HG03521 (cell line): ENCODE results near the gene TRIO.

ENCODE experiments used
- ATAC-seq: cut with Tn5 transposase; IDR thresholded peaks from one replicate; pipeline ENCODE4 v1.9.1; 2021; ENCODE audit warnings: mild to moderate bottlenecking, moderate library complexity; ENCODE audit not compliant: unreplicated experiment

Gene TRIO

GRCh38 chr5:14465776-14466175, 322.6 kb downstream of the TRIO start:
- no peak for ATAC-seq

- ATAC-seq = no peak
Observed at GRCh38 chr5:14467251-14467650, 324.1 kb downstream of the TRIO start.

- ATAC-seq = no peak
Observed at GRCh38 chr5:14467886-14468285, 324.7 kb downstream of the TRIO start.

GRCh38 chr5:14469551-14470377, 326.6 kb downstream of the TRIO start:
- ATAC-seq = no peak

- ATAC-seq = no peak
Observed at GRCh38 chr5:14471507-14471906, 328.4 kb downstream of the TRIO start.

GRCh38 chr5:14472986-14473567, 329.9 kb downstream of the TRIO start:
- no peak for ATAC-seq

GRCh38 chr5:14475045-14475444, 331.9 kb downstream of the TRIO start:
- ATAC-seq = no peak

- no peak for ATAC-seq
Observed at GRCh38 chr5:14476786-14477435, 333.8 kb downstream of the TRIO start.

- ATAC-seq = no peak
Observed at GRCh38 chr5:14479143-14479696, 336.1 kb downstream of the TRIO start.

- ATAC-seq = no peak
Observed at GRCh38 chr5:14481349-14481748, 338.2 kb downstream of the TRIO start.

- ATAC-seq = no peak
Observed at GRCh38 chr5:14482085-14482484, 338.9 kb downstream of the TRIO start.

- ATAC-seq = no peak
Observed at GRCh38 chr5:14483504-14484157, 340.5 kb downstream of the TRIO start.

- no peak for ATAC-seq
Observed at GRCh38 chr5:14486486-14486885, 343.3 kb downstream of the TRIO start.

- no peak for ATAC-seq
Observed at GRCh38 chr5:14486996-14487896, 344.1 kb downstream of the TRIO start.

- ATAC-seq = no peak
Observed at GRCh38 chr5:14487897-14488570, 344.9 kb downstream of the TRIO start.

GRCh38 chr5:14488709-14489108, 345.6 kb downstream of the TRIO start:
- no peak for ATAC-seq

- no peak for ATAC-seq
Observed at GRCh38 chr5:14489643-14490042, 346.5 kb downstream of the TRIO start.

GRCh38 chr5:14490309-14490711, 347.2 kb downstream of the TRIO start:
- no peak for ATAC-seq

GRCh38 chr5:14491015-14491915, 348.1 kb downstream of the TRIO start:
- no peak for ATAC-seq
